Astrocyte (in vitro differentiated cells and primary cell): Measurements from ENCODE around the gene UBE2E1. TPM values are rescaled to one million over a fixed set of nuclear protein-coding genes. Genes with fewer than 3 reads are reported as not detected.

ENCODE experiments used
- DNase-seq: peaks from one replicate; pipeline ENCODE4 v3.0.0-alpha.2; 2010; ENCODE audit warnings: low read depth
- FAIRE-seq: peaks from 2 replicates; lab custom pipeline; 2011; peaks lifted over from hg19 to GRCh38; lab: Jason Lieb, UNC
- H2AFZ ChIP-seq: 2 replicates; pipeline ENCODE4 v1.6.0; 2012; ENCODE audit warnings: low read depth, low read length, inconsistent platforms
- H3K27ac ChIP-seq: 2 replicates; pipeline ENCODE4 v1.5.1; 2011; ENCODE audit warnings: low read depth, low read length, inconsistent platforms
- H3K27me3 ChIP-seq: 2 replicates; pipeline ENCODE4 v1.6.0; 2011; ENCODE audit warnings: low read length, inconsistent platforms; ENCODE audit not compliant: insufficient read depth
- H3K36me3 ChIP-seq: 2 replicates; pipeline ENCODE4 v1.5.1; 2011; ENCODE audit warnings: low read length, inconsistent platforms; ENCODE audit not compliant: insufficient read depth
- H3K4me1 ChIP-seq: 2 replicates; pipeline ENCODE4 v1.5.1; 2011; ENCODE audit warnings: low read length, inconsistent platforms; ENCODE audit not compliant: insufficient read depth
- H3K4me2 ChIP-seq: 2 replicates; pipeline ENCODE4 v1.6.0; 2012; ENCODE audit warnings: low read length, inconsistent platforms
- H3K4me3 ChIP-seq: 2 replicates; pipeline ENCODE4 v1.5.1; 2011; ENCODE audit warnings: low read depth, mild to moderate bottlenecking, low read length, inconsistent platforms; ENCODE audit not compliant: insufficient read depth
- H3K79me2 ChIP-seq: 2 replicates; pipeline ENCODE4 v1.6.0; 2012; ENCODE audit warnings: mild to moderate bottlenecking, low read length, inconsistent platforms; ENCODE audit not compliant: insufficient read depth
- H3K9ac ChIP-seq: 2 replicates; pipeline ENCODE4 v1.6.0; 2012; ENCODE audit warnings: mild to moderate bottlenecking, low read length, inconsistent platforms
- H3K9me3 ChIP-seq: 2 replicates; pipeline ENCODE4 v1.5.1; 2012; ENCODE audit warnings: low read depth, mild to moderate bottlenecking, low read length, inconsistent platforms; ENCODE audit not compliant: insufficient read depth
- H4K20me1 ChIP-seq: 2 replicates; pipeline ENCODE4 v1.6.0; 2012; ENCODE audit warnings: low read length, inconsistent platforms; ENCODE audit not compliant: insufficient read depth
- H3K27ac Mint-ChIP-seq: one replicate; pipeline ENCODE4 v1.8.0; 2021; ENCODE audit warnings: mild to moderate bottlenecking, mixed read lengths; ENCODE audit not compliant: unreplicated experiment
- H3K27me3 Mint-ChIP-seq: one replicate; pipeline ENCODE4 v1.8.0; 2021; ENCODE audit warnings: low read depth, mixed read lengths; ENCODE audit not compliant: unreplicated experiment
- H3K36me3 Mint-ChIP-seq: one replicate; pipeline ENCODE4 v1.8.0; 2021; ENCODE audit warnings: low read depth, mixed read lengths; ENCODE audit not compliant: unreplicated experiment
- H3K4me1 Mint-ChIP-seq: one replicate; pipeline ENCODE4 v1.8.0; 2021; ENCODE audit warnings: low read depth, mixed read lengths; ENCODE audit not compliant: unreplicated experiment
- H3K4me3 Mint-ChIP-seq: one replicate; pipeline ENCODE4 v1.8.0; 2021; ENCODE audit warnings: mild to moderate bottlenecking, moderate library complexity, mixed read lengths; ENCODE audit not compliant: unreplicated experiment
- H3K9me3 Mint-ChIP-seq: one replicate; pipeline ENCODE4 v1.8.0; 2021; ENCODE audit warnings: mild to moderate bottlenecking, mixed read lengths; ENCODE audit not compliant: unreplicated experiment
- EZH2 ChIP-seq: IDR thresholded peaks from 2 replicates; pipeline ENCODE4 v1.6.1; 2012; ENCODE audit warnings: mild to moderate bottlenecking, low read length, inconsistent platforms; ENCODE audit not compliant: insufficient read depth
- total RNA-seq: library from RNA; stranded (reverse); gene quantifications from 2 replicates; pipeline ENCODE4 v1.2.1, GENCODE V29; 2021
- TF ChIP-seq, protein P1 (sequence below): IDR thresholded peaks from 2 replicates; pipeline ENCODE4 v1.5.1; 2011; ENCODE audit warnings: low read depth, mild to moderate bottlenecking, inconsistent platforms, low read length, moderate library complexity; ENCODE audit not compliant: insufficient read depth

The UBE2E1 gene
- total RNA-seq, 1 donor from 2014 or later: 150 TPM

DNA sequence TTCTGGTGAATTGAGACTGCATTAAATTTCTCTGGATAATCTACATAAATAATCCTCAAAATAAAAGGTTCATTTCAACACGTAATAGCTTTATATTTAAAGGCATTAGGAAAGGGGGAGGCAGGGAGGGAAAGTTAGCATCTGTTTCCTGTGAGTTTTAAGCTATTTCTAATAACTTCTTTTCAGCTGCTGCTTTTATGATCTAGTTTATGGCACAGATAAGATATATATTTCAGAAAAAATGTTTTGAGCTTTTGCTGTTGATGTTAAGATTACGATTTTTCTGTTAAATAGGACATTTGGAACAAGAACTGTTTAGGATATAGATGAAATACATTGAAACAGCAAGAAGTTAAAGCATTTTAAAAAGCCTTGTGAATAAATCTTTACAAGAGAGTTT lies 30.0 kb downstream of the UBE2E1 start:
- Histone ChIP-seq H3K9ac (no peak overlapping the region), H3K9me3 (no peaks in the 10 kb centered on the region), H3K4me3 (no peak overlapping the region), H3K36me3 (no peaks in the 10 kb centered on the region), H3K79me2 (peaks cover 55% of the 10 kb centered on the region), H3K4me1 (no peaks in the 10 kb centered on the region), H3K27me3 (no peaks in the 10 kb centered on the region), H3K27ac (no peak overlapping the region), H3K4me2 (no peak overlapping the region), H4K20me1 (peaks cover 68% of the 10 kb centered on the region), H2AFZ (no peak overlapping the region)
- no peak for DNase-seq
- peaks cover 3% of the 10 kb centered on the region for H3K36me3 Mint-ChIP-seq
- no peak for FAIRE-seq
- H3K4me1 Mint-ChIP-seq: peaks cover 17% of the 10 kb centered on the region
- TF ChIP-seq, protein P1, sequence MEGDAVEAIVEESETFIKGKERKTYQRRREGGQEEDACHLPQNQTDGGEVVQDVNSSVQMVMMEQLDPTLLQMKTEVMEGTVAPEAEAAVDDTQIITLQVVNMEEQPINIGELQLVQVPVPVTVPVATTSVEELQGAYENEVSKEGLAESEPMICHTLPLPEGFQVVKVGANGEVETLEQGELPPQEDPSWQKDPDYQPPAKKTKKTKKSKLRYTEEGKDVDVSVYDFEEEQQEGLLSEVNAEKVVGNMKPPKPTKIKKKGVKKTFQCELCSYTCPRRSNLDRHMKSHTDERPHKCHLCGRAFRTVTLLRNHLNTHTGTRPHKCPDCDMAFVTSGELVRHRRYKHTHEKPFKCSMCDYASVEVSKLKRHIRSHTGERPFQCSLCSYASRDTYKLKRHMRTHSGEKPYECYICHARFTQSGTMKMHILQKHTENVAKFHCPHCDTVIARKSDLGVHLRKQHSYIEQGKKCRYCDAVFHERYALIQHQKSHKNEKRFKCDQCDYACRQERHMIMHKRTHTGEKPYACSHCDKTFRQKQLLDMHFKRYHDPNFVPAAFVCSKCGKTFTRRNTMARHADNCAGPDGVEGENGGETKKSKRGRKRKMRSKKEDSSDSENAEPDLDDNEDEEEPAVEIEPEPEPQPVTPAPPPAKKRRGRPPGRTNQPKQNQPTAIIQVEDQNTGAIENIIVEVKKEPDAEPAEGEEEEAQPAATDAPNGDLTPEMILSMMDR: no peak
- no peak for TF ChIP-seq EZH2
- no peak overlapping the region for H3K27ac Mint-ChIP-seq
- H3K9me3 Mint-ChIP-seq: no peaks in the 10 kb centered on the region
- H3K4me3 Mint-ChIP-seq: no peak overlapping the region
- H3K27me3 Mint-ChIP-seq: no peaks in the 10 kb centered on the region

DNA sequence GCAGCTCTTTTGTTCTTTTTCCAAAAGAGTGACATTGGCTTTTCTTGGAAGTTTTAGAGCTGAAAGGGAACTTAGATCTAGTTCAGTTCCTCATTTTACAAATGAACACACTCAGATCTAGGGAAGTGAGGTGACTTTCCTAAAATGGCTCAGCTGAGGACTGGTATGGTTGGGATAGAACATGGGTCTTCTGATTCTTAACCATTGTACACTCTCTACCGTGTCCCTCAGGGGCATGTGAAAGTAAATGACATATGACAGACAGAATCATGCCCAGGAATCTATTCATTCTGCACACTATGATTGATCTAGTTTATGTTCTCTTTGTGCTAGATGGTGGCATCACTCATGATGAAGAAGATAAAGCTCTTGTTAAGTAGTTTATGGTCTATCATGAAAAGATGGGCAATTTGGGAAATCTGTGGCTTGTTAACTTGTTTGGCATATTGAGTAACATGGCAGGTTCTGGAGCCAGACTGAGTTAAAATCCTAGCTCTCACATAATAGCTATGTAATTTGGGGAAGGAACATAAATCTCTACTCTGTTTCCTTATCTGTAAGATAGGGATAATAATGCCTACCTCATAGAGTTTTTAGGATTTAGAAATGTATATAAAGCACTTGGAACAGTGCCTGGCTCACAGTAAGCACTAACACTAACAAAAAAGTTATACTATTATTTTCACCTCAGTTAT lies 30.9 kb downstream of the UBE2E1 start:
- no peak overlapping the region for H3K4me3 ChIP-seq
- no peak overlapping the region for H3K27ac Mint-ChIP-seq
- H3K79me2 ChIP-seq: peaks cover 60% of the 10 kb centered on the region
- H3K4me1 Mint-ChIP-seq: peaks cover 13% of the 10 kb centered on the region
- peaks cover 70% of the 10 kb centered on the region for H4K20me1 ChIP-seq
- DNase-seq: no peak
- no peak overlapping the region for H3K27ac ChIP-seq
- H3K4me2 ChIP-seq: no peak overlapping the region
- TF ChIP-seq EZH2: no peak
- TF ChIP-seq, protein P1: no peak
- no peak for FAIRE-seq
- H3K27me3 Mint-ChIP-seq: no peaks in the 10 kb centered on the region
- no peaks in the 10 kb centered on the region for H3K9me3 Mint-ChIP-seq
- no peaks in the 10 kb centered on the region for H3K4me1 ChIP-seq
- peaks cover 2% of the 10 kb centered on the region for H3K36me3 Mint-ChIP-seq
- no peak overlapping the region for H3K4me3 Mint-ChIP-seq
- H3K27me3 ChIP-seq: no peaks in the 10 kb centered on the region
- no peaks in the 10 kb centered on the region for H3K9me3 ChIP-seq
- no peak overlapping the region for H3K9ac ChIP-seq
- no peak overlapping the region for H2AFZ ChIP-seq
- H3K36me3 ChIP-seq: no peaks in the 10 kb centered on the region

DNA sequence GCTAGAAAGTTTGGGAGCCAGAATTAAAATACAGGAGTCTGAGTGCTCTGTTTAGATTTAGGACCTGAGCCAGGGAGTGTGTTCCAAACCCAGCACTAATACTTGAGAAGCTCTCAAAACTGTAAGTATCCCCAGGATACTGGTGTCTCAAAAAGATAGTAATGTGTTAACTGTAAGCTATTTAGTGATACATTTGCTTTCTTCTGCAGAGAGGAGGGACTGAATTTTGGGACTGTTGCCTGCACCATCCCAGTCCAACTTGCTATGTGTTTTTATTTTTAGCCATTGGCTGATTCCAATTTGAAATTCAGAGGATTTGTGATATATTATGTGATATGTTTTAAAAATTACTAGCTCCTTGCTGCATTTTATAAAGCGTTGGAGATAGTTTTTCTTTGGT lies 31.5 kb downstream of the UBE2E1 start:
- Mint-ChIP-seq H3K27me3 (no peaks in the 10 kb centered on the region), H3K4me3 (no peak overlapping the region), H3K9me3 (no peaks in the 10 kb centered on the region), H3K27ac (no peak overlapping the region), H3K36me3 (peaks cover 2% of the 10 kb centered on the region), H3K4me1 (peaks cover 7% of the 10 kb centered on the region)
- TF ChIP-seq EZH2: no peak
- TF ChIP-seq, protein P1: no peak
- H4K20me1 ChIP-seq: peaks cover 72% of the 10 kb centered on the region
- H3K4me2 ChIP-seq: no peak overlapping the region
- no peaks in the 10 kb centered on the region for H3K9me3 ChIP-seq
- DNase-seq: no peak
- H3K9ac ChIP-seq: no peak overlapping the region
- no peak overlapping the region for H3K27ac ChIP-seq
- no peaks in the 10 kb centered on the region for H3K4me1 ChIP-seq
- no peak overlapping the region for H2AFZ ChIP-seq
- H3K36me3 ChIP-seq: no peaks in the 10 kb centered on the region
- H3K4me3 ChIP-seq: no peak overlapping the region
- peaks cover 61% of the 10 kb centered on the region for H3K79me2 ChIP-seq
- no peak for FAIRE-seq
- no peaks in the 10 kb centered on the region for H3K27me3 ChIP-seq
